PC-9 (cell line): ENCODE measurements around the gene HMGA1.

ENCODE experiments used
- EZH2 ChIP-seq: fragments of 200-600 bp; sonication (generic); IDR thresholded peaks from 2 replicates; pipeline ENCODE4 v1.8.0; 2017; ENCODE audit warnings: antibody characterized with exemption, low read depth
- TF ChIP-seq, protein P1 (sequence below): fragments of 200-600 bp; sonication (generic); conservative IDR thresholded peaks from 2 replicates; pipeline ENCODE4 v1.6.1; 2017; ENCODE audit warnings: mixed run types, antibody characterized with exemption, mild to moderate bottlenecking, moderate library complexity

DNA sequence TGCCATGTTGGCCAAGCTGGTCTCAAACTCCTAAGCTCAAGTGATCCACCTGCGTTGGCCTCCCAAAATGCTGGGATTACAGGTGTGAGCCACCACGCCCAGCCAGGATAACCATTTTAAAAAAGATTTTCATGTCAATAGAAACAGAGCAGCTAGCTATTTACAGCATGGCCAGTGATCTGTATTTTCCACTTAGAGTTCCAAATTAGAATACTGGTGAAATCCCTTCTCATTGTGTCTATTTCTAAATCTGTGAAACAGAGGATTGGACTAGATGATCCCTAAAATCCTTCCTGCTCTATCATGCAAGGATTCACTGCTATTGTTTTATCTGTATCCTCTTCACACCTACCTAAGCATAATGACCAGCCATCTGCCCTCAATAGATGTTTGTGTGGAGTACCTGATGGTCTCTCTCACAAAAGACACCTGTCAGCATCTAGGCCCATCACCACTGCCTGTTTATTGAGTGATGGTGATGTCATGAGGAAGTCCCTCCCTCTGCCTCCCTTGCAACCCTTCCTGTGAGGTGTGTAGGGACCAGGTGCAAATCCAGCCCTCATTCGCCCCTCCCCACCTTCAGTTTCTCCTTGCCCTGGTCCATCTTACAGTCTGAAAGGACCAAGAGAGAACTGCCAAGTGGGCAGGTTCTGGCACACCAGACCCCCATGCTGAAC lies 38.6 kb downstream of the HMGA1 start:
- TF ChIP-seq, protein P1, sequence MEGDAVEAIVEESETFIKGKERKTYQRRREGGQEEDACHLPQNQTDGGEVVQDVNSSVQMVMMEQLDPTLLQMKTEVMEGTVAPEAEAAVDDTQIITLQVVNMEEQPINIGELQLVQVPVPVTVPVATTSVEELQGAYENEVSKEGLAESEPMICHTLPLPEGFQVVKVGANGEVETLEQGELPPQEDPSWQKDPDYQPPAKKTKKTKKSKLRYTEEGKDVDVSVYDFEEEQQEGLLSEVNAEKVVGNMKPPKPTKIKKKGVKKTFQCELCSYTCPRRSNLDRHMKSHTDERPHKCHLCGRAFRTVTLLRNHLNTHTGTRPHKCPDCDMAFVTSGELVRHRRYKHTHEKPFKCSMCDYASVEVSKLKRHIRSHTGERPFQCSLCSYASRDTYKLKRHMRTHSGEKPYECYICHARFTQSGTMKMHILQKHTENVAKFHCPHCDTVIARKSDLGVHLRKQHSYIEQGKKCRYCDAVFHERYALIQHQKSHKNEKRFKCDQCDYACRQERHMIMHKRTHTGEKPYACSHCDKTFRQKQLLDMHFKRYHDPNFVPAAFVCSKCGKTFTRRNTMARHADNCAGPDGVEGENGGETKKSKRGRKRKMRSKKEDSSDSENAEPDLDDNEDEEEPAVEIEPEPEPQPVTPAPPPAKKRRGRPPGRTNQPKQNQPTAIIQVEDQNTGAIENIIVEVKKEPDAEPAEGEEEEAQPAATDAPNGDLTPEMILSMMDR: no peak
- TF ChIP-seq EZH2: no peak
